ACHN (cell line): Measurements from ENCODE around the gene LRRC8D.
"Not testable (repeated sequence)": the region's sequence is repeated elsewhere in the genome, so short reads cannot be mapped to it uniquely, and the experiment has no call there.

ENCODE experiments used
- DNase-seq: peaks from one replicate; pipeline ENCODE4 v3.0.0-alpha.2; 2015
- in situ Hi-C: cut with HindIII; loops from 2 replicates; pipeline ENCODE4 v1.10.0; 2017; ENCODE audit warnings: low sequenced_read_pairs, low pct_ligation_motif_present, low pct_unique_long_range_greater_than_20kb

Gene LRRC8D

DNA sequence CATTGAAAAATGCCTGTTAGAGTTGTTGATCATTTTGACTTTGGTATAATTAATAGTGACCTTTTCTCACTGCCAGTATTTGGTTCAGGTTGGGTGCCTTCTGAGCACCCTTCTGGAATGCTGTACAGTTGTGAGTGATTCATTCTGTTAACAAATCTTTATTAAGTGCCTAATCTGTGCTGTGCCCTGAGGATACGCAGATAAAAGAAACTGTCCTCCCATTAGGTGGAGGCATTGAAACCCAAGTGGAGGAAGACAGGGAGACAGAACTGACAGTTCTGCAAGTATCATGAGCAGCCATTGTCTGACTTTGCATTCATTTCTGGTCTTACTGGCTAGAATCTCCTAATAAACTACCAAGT is 97.9 kb downstream of the LRRC8D start:
- peak; percentile 35 for DNase-seq
- in situ Hi-C loops = no loop called here

DNA sequence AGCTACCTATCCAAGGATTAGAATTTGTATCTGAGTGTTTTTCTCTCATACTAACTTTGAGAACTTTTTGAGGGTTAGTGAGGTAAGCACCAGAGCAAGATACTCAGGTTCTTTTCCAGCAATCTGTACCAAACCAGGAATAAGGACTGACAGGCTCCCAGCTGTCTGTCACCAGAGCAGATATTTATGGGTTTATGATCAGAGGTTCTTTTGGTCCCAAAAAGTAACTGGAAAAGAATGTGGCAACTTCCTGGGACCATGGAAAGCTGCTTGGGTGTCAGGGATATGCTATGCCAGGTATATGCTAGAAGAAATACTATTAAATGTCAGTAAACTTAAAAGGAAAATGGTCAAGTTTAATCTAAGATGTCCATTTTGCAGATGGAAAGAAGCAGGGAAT is 98.3 kb downstream of the LRRC8D start:
- in situ Hi-C loops = no loop called here
- DNase-seq = no peak

DNA sequence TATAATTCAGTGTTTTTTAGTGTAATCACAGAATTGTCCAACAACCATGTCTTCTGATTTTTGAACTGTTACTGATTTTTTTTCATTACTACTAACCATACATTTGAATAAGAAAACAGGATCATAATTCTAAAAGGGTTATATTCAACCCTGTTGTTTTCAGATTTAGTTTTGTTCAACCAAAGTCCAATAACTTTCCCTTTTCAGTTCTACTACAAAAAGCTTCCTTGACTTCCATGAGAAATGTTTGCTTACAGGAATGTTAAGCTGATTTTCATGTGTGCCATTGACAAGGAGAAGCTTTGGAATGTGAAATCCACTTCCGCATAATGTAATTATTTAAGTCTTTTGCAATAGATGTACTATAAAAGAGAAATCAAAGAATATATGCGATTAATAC is 102.1 kb downstream of the LRRC8D start:
- DNase-seq = no peak
- in situ Hi-C loops = no loop called here

DNA sequence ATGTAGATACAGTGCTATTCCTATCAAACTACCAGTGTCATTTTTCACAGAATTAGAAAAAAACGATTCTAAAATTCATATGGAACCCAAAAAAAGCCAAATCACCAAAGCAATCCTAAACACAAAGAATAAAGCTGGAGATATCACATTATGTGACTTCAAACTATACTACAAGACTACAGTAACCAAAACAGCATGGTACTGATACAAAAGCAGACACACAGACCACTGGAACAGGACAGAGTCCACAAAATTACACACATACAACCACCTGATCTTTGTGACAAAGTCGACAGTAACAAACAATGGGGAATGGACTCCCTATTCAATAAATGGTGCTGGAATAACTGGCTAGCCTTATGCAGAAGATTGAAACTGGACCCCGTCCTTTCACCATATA is 102.7 kb downstream of the LRRC8D start:
- in situ Hi-C loops = no loop called here
- no peak for DNase-seq

DNA sequence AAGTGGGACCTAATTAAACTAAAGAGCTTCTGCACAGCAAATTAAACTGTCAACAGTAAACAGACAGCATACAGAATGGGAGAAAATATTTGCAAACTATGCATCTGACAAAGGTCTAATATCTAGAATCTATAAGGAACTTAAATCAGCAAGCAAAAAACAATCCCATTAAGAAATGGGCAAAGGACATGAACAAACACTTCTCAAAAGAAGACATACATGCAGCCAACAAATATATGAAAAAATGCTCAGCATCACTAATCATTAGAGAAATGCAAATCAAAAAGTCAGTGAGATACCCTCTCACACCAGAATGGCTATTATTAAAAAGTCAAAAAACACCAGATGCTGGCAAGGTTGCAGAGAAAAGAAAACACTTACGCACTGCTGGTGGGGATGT is 103.2 kb downstream of the LRRC8D start:
- in situ Hi-C loops, DNase-seq: not testable (repeated sequence)

DNA sequence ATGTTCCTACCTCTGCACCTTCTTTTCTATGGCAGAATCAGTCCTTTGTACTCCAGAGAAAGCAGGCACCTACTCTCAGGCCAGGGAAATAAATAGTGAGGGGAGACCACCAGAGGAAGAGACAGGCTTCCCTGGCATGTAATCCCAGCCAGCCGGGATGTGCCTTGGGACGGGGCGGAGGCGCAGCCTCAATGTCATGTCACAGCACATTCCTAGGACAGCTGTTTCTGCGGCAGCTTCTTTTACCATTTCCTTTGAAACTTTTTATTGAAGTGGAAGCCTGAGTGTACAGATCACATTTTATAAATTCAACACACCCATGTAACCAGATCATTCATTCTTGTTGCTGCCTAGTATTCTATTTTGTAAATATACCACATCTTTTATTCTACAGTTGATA is 106.2 kb downstream of the LRRC8D start:
- DNase-seq = no peak
- in situ Hi-C loops = no loop called here

DNA sequence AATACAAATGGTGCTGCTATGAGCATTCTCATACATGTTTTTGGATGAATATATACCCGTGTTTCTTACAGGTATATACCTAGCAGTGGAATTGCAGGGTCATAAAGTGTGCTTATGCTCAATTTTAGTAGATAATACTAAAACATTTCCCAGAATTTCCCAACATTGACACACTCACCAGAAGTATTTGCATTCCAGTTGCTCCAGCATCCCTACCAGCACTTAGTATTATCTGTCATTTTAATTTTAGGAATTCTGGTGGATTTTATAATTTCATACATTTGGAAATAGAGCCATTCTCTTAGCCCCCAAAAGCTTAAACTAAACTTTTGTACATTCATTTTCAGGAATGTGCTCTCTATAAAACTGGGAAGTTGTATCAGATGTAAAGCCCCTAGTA is 106.6 kb downstream of the LRRC8D start:
- in situ Hi-C loops = no loop called here
- no peak for DNase-seq

DNA sequence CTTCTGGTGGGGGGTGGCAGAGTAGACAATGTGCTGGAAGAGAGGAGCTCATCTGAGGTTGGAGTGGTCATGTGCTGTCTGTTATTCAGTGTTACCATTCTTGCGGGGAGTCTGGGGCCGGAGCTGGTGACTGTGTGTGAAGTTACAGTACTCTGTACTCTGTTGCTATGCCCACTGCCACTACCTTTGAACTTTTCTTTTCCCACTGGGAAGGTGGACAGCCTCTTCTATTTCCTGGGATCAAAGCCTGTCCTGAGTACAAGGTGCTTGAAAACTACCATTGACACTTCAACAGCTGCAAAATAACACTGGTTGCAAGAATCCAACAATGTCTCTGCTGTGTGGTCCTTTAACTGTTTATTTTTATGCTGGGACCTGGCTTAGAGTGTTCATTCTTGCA is 107.7 kb downstream of the LRRC8D start:
- DNase-seq = no peak
- in situ Hi-C loops = no loop called here

DNA sequence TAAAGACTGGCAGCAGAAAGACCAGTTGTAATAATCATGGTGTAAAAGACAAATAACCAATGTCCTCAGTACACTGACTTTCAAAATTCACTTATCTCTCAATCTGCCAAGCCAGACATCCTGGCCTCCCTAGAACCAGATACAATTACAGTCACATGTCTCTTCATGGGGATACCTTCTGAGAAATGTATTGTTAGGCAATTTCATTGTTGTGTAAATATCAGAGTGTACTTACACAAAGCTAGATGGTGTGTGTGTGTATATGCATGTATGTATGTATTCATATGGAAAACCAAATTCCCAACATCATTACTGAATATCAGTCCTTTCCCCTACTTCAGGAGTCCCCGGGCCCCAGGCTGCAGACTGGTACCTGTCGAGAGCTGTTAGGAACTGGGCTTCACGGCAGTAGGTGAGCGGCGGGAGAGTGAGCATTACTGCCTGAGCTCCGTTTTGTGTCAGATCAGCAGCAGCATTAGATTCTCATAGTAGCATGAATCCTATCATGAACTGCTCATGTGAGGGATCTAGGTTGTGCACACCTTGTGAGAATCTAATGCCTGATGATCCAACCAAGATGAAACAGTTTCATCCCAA is 108.7 kb downstream of the LRRC8D start:
- in situ Hi-C loops = no loop called here
- no peak for DNase-seq

DNA sequence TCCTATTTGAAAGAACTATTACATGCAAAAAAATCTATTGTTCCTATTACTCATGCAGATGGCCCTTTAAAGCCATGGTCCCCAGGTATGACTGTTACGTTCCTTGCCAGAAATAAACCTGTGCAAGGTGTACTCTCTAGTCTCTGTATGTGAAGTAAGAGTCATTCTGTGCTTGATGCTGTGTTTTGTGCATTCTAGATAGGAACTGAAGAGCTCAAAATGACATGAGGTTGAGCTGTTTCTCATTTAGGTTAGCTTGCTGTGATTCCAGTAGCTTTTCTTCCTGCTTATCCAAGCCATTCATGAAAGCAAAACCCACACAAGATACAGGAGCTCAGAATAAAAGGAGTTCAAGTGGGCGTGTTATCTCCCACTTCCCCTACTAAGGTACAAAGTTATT is 109.7 kb downstream of the LRRC8D start:
- DNase-seq = no peak
- in situ Hi-C loops = no loop called here

DNA sequence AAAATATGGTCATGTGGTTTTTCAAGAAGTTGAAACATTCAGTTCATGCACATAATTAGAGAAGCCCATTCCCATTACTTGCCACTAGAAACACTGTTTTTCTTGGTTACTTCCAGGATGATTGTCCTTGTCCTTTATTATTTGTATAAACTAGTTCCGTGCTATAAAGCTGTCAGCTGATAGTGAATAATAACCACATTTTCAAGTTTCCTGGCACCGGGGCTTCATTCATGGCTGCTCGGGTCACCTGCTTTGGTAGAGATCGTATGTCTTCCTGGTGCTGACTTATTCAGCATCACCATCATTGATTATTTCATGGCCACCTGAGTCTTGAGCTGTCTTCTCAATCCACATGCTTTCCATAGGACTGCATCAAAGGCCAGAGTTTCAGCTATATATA is 111.1 kb downstream of the LRRC8D start:
- no peak for DNase-seq
- in situ Hi-C loops = no loop called here

DNA sequence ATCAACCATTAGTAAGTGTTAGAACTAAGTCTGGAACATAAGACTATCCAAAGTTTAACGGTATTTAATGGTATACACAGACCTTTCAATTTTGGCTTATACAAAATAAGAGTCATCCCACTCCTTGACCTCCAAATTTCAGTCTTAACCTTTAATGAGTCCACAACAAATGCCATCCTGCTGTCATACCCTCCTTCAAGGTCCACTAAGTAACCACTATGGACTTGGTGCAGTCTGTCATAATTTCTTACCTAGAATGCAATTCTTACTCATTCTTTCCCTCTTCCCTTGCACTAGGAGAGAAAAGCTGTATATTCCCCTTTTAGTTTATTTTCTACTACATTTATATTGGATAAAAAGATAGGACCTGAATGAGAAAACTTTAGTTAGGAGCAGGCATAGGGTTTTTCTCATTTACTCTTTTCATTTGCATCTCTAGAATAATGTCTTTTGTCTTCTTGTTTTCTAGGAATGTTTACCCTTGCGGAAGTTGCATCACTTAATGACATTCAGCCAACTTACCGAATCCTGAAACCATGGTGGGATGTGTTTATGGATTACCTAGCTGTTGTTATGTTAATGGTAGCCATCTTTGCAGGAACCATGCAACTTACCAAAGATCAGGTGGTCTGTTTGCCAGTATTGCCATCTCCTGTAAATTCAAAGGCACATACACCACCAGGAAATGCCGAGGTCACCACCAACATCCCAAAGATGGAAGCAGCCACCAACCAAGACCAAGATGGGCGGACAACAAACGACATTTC is 111.9 kb downstream of the LRRC8D start:
- no peak for DNase-seq
- in situ Hi-C loops = no loop called here

DNA sequence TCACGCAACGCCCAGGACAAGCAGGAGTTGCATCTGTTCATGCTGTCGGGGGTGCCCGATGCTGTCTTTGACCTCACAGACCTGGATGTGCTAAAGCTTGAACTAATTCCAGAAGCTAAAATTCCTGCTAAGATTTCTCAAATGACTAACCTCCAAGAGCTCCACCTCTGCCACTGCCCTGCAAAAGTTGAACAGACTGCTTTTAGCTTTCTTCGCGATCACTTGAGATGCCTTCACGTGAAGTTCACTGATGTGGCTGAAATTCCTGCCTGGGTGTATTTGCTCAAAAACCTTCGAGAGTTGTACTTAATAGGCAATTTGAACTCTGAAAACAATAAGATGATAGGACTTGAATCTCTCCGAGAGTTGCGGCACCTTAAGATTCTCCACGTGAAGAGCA is 113.6 kb downstream of the LRRC8D start:
- in situ Hi-C loops = no loop called here
- no peak for DNase-seq

DNA sequence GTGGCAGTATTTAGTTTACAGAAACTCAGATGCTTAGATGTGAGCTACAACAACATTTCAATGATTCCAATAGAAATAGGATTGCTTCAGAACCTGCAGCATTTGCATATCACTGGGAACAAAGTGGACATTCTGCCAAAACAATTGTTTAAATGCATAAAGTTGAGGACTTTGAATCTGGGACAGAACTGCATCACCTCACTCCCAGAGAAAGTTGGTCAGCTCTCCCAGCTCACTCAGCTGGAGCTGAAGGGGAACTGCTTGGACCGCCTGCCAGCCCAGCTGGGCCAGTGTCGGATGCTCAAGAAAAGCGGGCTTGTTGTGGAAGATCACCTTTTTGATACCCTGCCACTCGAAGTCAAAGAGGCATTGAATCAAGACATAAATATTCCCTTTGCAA is 114.4 kb downstream of the LRRC8D start:
- in situ Hi-C loops = no loop called here
- DNase-seq = no peak

DNA sequence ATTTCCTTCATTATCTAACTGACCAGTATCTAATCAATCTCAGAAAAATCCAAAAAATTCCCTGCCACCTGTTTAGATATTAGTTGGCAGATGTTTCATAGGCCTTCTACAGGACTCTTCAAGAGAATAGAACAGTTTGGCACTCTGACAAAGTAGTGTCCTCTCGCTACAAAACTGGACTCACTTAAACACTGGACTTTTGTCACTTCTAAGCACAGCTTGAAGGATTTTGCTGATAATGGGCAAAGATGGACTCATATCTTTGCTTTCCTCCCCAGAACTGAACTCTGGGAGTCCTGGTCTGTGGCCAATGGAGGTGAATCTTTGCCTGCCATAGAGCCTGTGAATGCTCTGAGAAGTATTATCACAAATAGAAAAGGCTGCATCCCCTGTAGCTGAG is 115.9 kb downstream of the LRRC8D start:
- no peak for DNase-seq
- in situ Hi-C loops = no loop called here

DNA sequence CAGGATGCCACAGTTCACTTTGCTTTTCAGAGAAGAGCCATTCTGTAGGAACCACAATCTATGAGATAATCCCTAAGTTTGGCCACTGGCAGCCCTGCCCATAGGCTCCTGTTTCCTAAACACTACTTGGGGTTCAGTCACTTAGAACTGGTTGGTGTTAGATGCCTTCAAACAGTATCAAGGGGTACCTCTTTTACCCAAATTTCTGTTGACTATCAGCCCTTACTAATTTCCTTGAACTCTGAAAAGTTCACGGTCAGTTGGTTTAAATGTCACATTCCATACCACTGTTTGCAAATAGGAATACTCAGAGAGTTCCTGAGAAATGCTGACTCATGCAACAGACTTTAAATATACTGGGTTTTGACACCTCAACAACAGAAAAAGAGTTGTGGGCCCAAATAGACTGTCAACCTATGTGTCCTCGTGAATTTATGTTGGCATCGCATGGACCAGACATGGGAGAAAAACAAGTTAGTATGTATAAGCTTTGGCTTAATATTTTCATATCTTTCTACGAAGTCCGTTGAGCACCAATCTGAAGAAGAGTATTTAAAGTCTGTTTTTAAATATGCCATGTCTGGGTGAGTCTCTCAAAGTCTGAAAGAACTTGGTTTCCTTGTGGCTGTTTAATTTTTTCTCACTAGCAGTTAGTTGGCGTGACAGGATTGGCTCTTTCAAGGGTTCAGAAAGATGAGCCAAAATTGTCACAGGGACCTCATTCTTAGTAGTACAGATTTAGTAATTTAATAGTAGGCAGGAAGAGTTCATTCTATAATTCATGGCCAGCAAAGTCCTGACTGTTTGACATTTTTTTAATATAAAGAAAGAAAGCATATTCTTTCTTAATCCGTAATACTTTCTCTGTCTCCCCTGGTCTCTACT is 117.6 kb downstream of the LRRC8D start:
- peak; percentile 48 for DNase-seq
- in situ Hi-C loops = no loop called here

DNA sequence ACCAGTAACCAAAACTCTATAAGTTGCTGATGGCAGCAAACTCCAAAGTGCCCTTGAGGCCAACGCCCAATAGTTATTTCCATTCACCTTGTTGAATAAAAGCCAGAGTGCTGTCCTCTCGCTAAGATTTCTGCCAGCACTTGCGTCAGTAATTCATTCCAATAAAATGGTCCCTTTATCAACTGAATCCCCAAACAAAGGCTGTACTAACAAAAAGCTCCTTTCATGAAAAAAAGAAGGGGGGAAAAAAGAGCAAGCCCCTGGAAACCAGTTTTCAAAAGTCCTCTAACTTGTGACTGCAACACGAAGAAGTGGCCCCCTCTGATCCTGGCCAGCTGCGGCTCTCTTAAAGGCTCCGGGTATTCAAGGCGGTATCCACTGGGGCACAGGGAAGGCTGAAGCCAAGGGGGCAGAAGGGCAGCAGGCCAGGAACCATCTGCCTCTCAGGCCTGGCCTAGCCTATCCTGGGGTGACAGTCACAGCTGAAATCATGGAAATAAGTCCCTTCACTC is 118.3 kb downstream of the LRRC8D start:
- in situ Hi-C loops = no loop called here
- DNase-seq = no peak

DNA sequence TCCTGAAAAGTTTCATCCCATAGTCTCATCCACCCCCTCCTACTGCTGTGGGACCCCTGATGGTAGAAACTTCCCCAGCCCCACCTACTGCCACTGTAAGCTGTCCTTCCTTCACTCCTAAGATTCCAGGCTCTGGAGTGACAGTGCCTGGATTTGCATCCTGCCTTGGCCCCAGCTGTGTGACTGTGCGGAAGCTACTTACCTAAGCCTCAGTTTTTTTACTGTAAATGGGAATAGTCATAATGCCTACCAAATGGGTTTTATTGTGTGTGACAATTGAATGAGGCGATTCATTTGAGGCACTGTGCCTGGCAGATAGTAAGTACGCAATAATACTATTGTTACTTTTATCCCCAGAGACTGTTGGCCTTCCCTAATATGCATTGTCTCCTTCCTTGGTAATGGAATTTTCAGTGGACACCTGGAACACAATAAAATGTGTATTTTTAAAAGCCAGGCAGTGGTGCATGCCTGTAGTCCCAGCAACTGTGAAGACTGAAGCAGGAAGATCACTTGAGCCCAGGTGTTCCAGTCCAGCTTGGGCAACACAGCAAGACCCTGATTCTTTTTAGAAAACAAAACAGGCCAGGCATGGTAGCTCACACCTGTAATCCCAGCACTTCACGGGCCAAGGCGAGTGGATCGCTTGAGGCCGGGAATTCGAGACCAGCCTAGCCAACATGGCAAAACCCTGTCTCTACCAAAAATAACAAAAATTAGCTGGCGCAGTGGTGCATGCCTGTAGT is 119.0 kb downstream of the LRRC8D start:
- no peak for DNase-seq
- in situ Hi-C loops = no loop called here
